K562 (cell line): ENCODE data around the gene PSMD1. TPM values are rescaled to one million over a fixed set of nuclear protein-coding genes. Genes with fewer than 3 reads are reported as not detected.

Experiments used
- ATAC-seq: fragments of 200-7000 bp; cut with Tn5 transposase; 3 replicates; pipeline ENCODE4 v1.9.1; 2020; ENCODE audit warnings: moderate library complexity
- BruUV-seq: library from RNA; stranded (reverse); fragments of 400-500 nt; replicated peaks from 2 replicates; lab custom pipeline; 2021; lab: Mats Ljungman, UMichigan
- CTCF ChIA-PET: fragments of 300-600 bp; formaldehyde crosslinking; extraction: SDS; loops from one replicate; lab custom pipeline; 2021; ENCODE audit warnings: low intra/inter-chr PET ratio; lab: Yijun Ruan, JAX
- POLR2A ChIA-PET: fragments of 300-600, 350-650 bp; sonication (Branson Sonifier 250); formaldehyde crosslinking; extraction: SDS; loops from one replicate; lab custom pipeline; 2021; ENCODE audit warnings: antibody characterized with exemption, inconsistent platforms; lab: Yijun Ruan, JAX
- DNase-seq, 4 experiments: peaks; one replicate each; pipeline versions ENCODE4 v3.0.0 to v3.0.0-alpha.2; 2011 to 2018; ENCODE audit warnings: low spot score in 3 of 4, mixed read lengths in 3 of 4; ENCODE audit errors: extremely low read depth in 1 of 4
- FAIRE-seq: peaks from 2 replicates; lab custom pipeline; 2011; peaks lifted over from hg19 to GRCh38; lab: Jason Lieb, UNC
- H2AFZ ChIP-seq: 2 replicates; pipeline ENCODE4 v1.6.0; 2011; ENCODE audit warnings: low read depth, low read length, control low read depth, inconsistent platforms
- H3K27ac ChIP-seq: fragments of 200-600 bp; 3 replicates; pipeline ENCODE4 v1.8.0; 2011; ENCODE audit warnings: low read depth, mild to moderate bottlenecking, control low read depth, inconsistent platforms, low read length, moderate library complexity, mixed read lengths; ENCODE audit errors: extremely low read depth
- H3K27me3 ChIP-seq, 2 experiments: fragments of 300-600 bp in 1 of 2; 2 replicates in 1 of 2; 3 replicates in 1 of 2; pipeline versions ENCODE4 v1.6.0 to v1.8.0; 2011; ENCODE audit warnings: inconsistent platforms in 2 of 2, low read length in 2 of 2, mild to moderate bottlenecking in 1 of 2, mixed read lengths in 1 of 2, moderate library complexity in 1 of 2; ENCODE audit not compliant: control insufficient read depth in 2 of 2, insufficient read depth in 2 of 2
- H3K36me3 ChIP-seq: fragments of 300-600 bp; 3 replicates; pipeline ENCODE4 v1.8.0; 2011; ENCODE audit warnings: mild to moderate bottlenecking, low read length, inconsistent platforms; ENCODE audit not compliant: control insufficient read depth, insufficient read depth
- H3K4me1 ChIP-seq, 2 experiments: fragments of 200-600 bp in 1 of 2; replicated peaks in 1 of 2; 2 replicates in 1 of 2; 3 replicates in 1 of 2; pipeline versions ENCODE4 v1.5.1 to v1.8.0; 2011; ENCODE audit warnings: inconsistent platforms in 2 of 2, low read length in 2 of 2, mild to moderate bottlenecking in 1 of 2, mixed read lengths in 1 of 2, moderate library complexity in 1 of 2; ENCODE audit not compliant: control insufficient read depth in 2 of 2, insufficient read depth in 2 of 2
- H3K4me2 ChIP-seq: 2 replicates; pipeline ENCODE4 v1.6.1; 2011; ENCODE audit warnings: low read length, control low read depth, inconsistent platforms, mixed read lengths; ENCODE audit not compliant: insufficient read depth
- H3K4me3 ChIP-seq: fragments of 200-600 bp; sonication (generic), shearing (Covaris generic); 2 replicates; pipeline ENCODE4 v1.5.1; 2016; ENCODE audit warnings: control low read depth, inconsistent platforms
- H3K79me2 ChIP-seq: fragments of 200-600 bp; 3 replicates; pipeline ENCODE4 v1.8.0; 2011; ENCODE audit warnings: low read length, inconsistent platforms; ENCODE audit not compliant: control insufficient read depth, insufficient read depth
- H3K9ac ChIP-seq, 2 experiments: 2 replicates each; pipeline versions ENCODE4 v1.6.0 to v1.6.1; 2011; ENCODE audit warnings: low read depth in 2 of 2, low read length in 2 of 2, control low read depth in 1 of 2, inconsistent platforms in 1 of 2, mild to moderate bottlenecking in 1 of 2, mixed read lengths in 1 of 2; ENCODE audit not compliant: insufficient read depth in 1 of 2
- H3K9me1 ChIP-seq: one replicate; pipeline ENCODE4 v1.6.0; 2011; ENCODE audit warnings: inconsistent platforms, mild to moderate bottlenecking, low read length, moderate library complexity; ENCODE audit not compliant: control insufficient read depth, insufficient read depth
- H3K9me3 ChIP-seq: replicated peaks from 2 replicates; pipeline ENCODE4 v1.5.1; 2011; ENCODE audit warnings: low read depth, low read length, inconsistent platforms; ENCODE audit not compliant: control insufficient read depth, insufficient read depth
- H4K20me1 ChIP-seq: replicated peaks from 2 replicates; pipeline ENCODE4 v1.6.1; 2011; ENCODE audit warnings: low read length, inconsistent platforms, mixed read lengths; ENCODE audit not compliant: control insufficient read depth, insufficient read depth
- ATF1 ChIP-seq, 2 experiments: fragments of 450-650 bp in 1 of 2; IDR thresholded peaks; 2 replicates each; pipeline ENCODE4 v1.6.1; 2016; ENCODE audit warnings: missing compliant biosample characterization in 1 of 2, missing genetic modification characterization in 1 of 2
- BACH1 ChIP-seq: fragments of 200-800 bp; sonication (Bioruptor generic); IDR thresholded peaks from 2 replicates; pipeline ENCODE4 v1.6.1; 2016; ENCODE audit warnings: missing genetic modification characterization, missing compliant biosample characterization
- CHD1 ChIP-seq: fragments of 200-600 bp; sonication (generic); IDR thresholded peaks from one replicate; pipeline ENCODE4 v1.6.1; 2012; ENCODE audit warnings: mild to moderate bottlenecking, moderate library complexity, low read length, inconsistent platforms
- HDGF ChIP-seq: fragments of 450-650 bp; IDR thresholded peaks from 2 replicates; pipeline ENCODE4 v1.6.1; 2016
- MAFG ChIP-seq: fragments of 450-650 bp; conservative IDR thresholded peaks from 2 replicates; pipeline ENCODE4 v1.6.1; 2016; ENCODE audit warnings: missing genetic modification characterization, missing compliant biosample characterization
- MIER1 ChIP-seq: fragments of 450-650 bp; IDR thresholded peaks from 2 replicates; pipeline ENCODE4 v1.6.1; 2016; ENCODE audit warnings: antibody characterized with exemption, mild to moderate bottlenecking, low read depth
- MTA3 ChIP-seq: fragments of 450-650 bp; formaldehyde crosslinking; IDR thresholded peaks from 2 replicates; pipeline ENCODE4 v1.6.1; 2017; ENCODE audit warnings: mild to moderate bottlenecking, borderline replicate concordance
- XRCC4 ChIP-seq: IDR thresholded peaks from one replicate; pipeline ENCODE4 v1.6.1; 2011; ENCODE audit not compliant: insufficient read depth, insufficient read length; ENCODE audit errors: extremely low read depth
- ZC3H11A ChIP-seq: IDR thresholded peaks from 2 replicates; pipeline ENCODE4 v1.6.1; 2012; ENCODE audit warnings: low read depth, low read length, improper control_type of control experiment
- ZNF165 ChIP-seq: fragments of 250-450 bp; sonication (Bioruptor Pico); IDR thresholded peaks from 2 replicates; pipeline ENCODE4 v1.4.0; 2020; ENCODE audit warnings: borderline replicate concordance
- WGBS: fragments of 100-300 bp; shearing (Covaris generic); methylation state at CpG from one replicate; pipeline ENCODE4 v1.1.6; 2016; ENCODE audit warnings: low coverage, mixed read lengths; ENCODE audit not compliant: insufficient coverage; ENCODE audit errors: missing lambda C conversion rate; 5-methylcytosine and 5-hydroxymethylcytosine counted together
- in situ Hi-C: fragments of 300-500 bp; cut with MboI; formaldehyde crosslinking; loops from 4 replicates; pipeline ENCODE4 v1.15.0; 2018; ENCODE audit warnings: inconsistent platforms, mixed read lengths
- intact Hi-C: fragments of 100-400 bp; cut with micrococcal nuclease; formaldehyde crosslinking; loops from 2 replicates; pipeline ENCODE4 v1.14.2; 2022
- polyA plus RNA-seq, 8 experiments: library from polyadenylated mRNA; depleted of rRNA in 4 of 8; stranded (reverse) in 5 of 8; unstranded in 3 of 8; fragments of >200 nt; fragmentation: Nextera tagmentation in 2 of 8; fragmentation: Illumina TruSeq in 1 of 8; extraction: Ambion mirVana in 2 of 8; extraction: Trizol in 1 of 8; gene quantifications; 2 replicates each; pipeline versions ENCODE4 v1.2.1 to v1.2.3, GENCODE V29; 2011 to 2014; ENCODE audit warnings: inconsistent platforms in 1 of 8, missing spikeins in 1 of 8
- total RNA-seq, 7 experiments: library from RNA; depleted of rRNA in 6 of 7; stranded (reverse); fragments of >200 nt in 6 of 7; fragmentation: Illumina TruSeq in 2 of 7; extraction: Trizol in 2 of 7; gene quantifications; 2 replicates each; pipeline versions ENCODE4 v1.2.1 to v1.2.3, GENCODE V29; 2011 to 2021; ENCODE audit warnings: low replicate concordance in 1 of 7
- TF ChIP-seq, protein P1 (sequence below): fragments of 250-450 bp; sonication (Bioruptor Pico); IDR thresholded peaks from 2 replicates; pipeline ENCODE4 v1.8.0; 2021; ENCODE audit warnings: mild to moderate bottlenecking, moderate library complexity
- TF ChIP-seq, protein P2 (sequence below): fragments of 450-650 bp; formaldehyde crosslinking; IDR thresholded peaks from 2 replicates; pipeline ENCODE4 v1.4.0; 2022; ENCODE audit warnings: mild to moderate bottlenecking, moderate library complexity
- TF ChIP-seq, protein P3 (sequence below): fragments of 450-650 bp; formaldehyde crosslinking; IDR thresholded peaks from 2 replicates; pipeline ENCODE4 v1.4.0; 2020; ENCODE audit warnings: mild to moderate bottlenecking, moderate library complexity
- TF ChIP-seq, protein P4 (sequence below): fragments of 450-650 bp; IDR thresholded peaks from 2 replicates; pipeline ENCODE4 v1.6.1; 2016; ENCODE audit warnings: mild to moderate bottlenecking
- TF ChIP-seq, protein P5 (sequence below): sonication (generic); formaldehyde crosslinking; IDR thresholded peaks from 2 replicates; pipeline ENCODE4 v1.5.0; 2020; ENCODE audit warnings: missing genetic modification reagents

The PSMD1 gene
- total and polyA plus RNA-seq, 9 of the 15 experiments (the other 6 are each of a cell fraction or from before 2014, with no cell fraction given) = 100 to 257 (median 147) TPM

DNA sequence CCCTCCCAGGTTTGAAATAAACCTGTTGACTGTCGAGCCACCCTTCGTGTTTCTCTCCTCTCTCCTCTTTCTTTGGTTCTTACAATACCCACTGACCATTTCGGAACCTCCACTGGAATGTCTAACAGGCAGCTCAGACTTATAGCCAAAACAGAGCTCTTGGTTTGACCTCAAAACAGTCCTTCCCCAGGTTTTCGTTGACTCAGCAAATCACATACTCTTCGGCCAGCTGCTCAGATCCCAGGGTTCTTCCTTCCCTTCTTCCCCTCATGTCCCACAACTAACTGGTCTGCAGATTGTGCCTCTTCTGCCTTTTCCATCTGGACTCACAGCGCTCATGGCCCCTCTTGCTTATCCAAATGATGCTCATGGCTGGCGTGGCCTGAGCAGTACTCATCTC, 146.4 kb downstream of the PSMD1 start (continued):
- peak; percentile 76 for TF ChIP-seq MAFG (tag)

DNA sequence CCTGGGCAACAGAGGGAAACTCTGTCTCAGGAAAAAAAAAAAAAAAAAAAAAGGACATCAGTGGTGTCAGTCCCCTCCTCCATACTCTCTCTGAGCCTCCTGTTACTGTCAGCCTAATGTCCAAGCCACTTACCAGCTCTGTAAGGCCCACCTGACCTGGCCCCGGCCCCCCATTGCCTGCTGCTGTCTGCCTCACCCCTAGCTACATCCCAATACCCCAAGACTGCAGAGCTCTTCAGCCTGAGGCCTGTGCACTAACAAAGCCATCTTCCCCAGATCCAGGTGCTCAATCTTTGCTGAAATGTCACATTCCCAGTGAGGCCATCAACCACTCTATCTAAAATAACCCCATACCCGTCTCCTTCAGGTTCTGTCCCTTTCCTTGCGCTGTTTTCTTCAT, 147.5 kb downstream of the PSMD1 start:
- ATAC-seq (no peak), DNase-seq (no peak), FAIRE-seq (no peak)
- H4K20me1 ChIP-seq = no peaks in the 10 kb centered on the region
- peaks cover 0 to 4% of the 10 kb centered on the region in 2 experiments; a peak in 1 of 5 replicates for H3K27me3 ChIP-seq
- no TSS peak for BruUV-seq
- no peak overlapping the region for H3K27ac ChIP-seq
- intact Hi-C loops = no loop called here
- H3K36me3 ChIP-seq = no peaks in the 10 kb centered on the region
- ChIA-PET CTCF (no interaction called here), POLR2A (no interaction called here)
- H3K4me1 ChIP-seq = peaks cover 8 to 13% of the 10 kb centered on the region in 2 experiments; a peak in 4 of 5 replicates
- H3K4me2 ChIP-seq = no peak overlapping the region
- H3K9me1 ChIP-seq = no peaks in the 10 kb centered on the region
- in situ Hi-C loops = no loop called here
- 8% methylated on average over 3 of the region's 3 CpGs for WGBS
- no peaks in the 10 kb centered on the region for H3K9me3 ChIP-seq
- no peak overlapping the region for H3K9ac ChIP-seq
- no peaks in the 10 kb centered on the region for H3K79me2 ChIP-seq
- no peak overlapping the region for H2AFZ ChIP-seq
- no peak overlapping the region for H3K4me3 ChIP-seq
- TF ChIP-seq ZNF165 (no peak), ZC3H11A (no peak), MIER1 (no peak), CHD1 (no peak), XRCC4 (no peak), BACH1 (no peak), ATF1 (CRISPR knock-in tag; IDR thresholded peaks at IDR 0.05) (no peak), ATF1 (tag; IDR thresholded peaks at IDR 0.05) (no peak), MTA3 (no peak), HDGF (no peak)
- TF ChIP-seq, protein P1, sequence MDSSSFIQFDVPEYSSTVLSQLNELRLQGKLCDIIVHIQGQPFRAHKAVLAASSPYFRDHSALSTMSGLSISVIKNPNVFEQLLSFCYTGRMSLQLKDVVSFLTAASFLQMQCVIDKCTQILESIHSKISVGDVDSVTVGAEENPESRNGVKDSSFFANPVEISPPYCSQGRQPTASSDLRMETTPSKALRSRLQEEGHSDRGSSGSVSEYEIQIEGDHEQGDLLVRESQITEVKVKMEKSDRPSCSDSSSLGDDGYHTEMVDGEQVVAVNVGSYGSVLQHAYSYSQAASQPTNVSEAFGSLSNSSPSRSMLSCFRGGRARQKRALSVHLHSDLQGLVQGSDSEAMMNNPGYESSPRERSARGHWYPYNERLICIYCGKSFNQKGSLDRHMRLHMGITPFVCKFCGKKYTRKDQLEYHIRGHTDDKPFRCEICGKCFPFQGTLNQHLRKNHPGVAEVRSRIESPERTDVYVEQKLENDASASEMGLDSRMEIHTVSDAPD (CRISPR knock-in tag) = no peak
- TF ChIP-seq, protein P2, sequence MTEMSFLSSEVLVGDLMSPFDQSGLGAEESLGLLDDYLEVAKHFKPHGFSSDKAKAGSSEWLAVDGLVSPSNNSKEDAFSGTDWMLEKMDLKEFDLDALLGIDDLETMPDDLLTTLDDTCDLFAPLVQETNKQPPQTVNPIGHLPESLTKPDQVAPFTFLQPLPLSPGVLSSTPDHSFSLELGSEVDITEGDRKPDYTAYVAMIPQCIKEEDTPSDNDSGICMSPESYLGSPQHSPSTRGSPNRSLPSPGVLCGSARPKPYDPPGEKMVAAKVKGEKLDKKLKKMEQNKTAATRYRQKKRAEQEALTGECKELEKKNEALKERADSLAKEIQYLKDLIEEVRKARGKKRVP = no peak
- TF ChIP-seq, protein P3, sequence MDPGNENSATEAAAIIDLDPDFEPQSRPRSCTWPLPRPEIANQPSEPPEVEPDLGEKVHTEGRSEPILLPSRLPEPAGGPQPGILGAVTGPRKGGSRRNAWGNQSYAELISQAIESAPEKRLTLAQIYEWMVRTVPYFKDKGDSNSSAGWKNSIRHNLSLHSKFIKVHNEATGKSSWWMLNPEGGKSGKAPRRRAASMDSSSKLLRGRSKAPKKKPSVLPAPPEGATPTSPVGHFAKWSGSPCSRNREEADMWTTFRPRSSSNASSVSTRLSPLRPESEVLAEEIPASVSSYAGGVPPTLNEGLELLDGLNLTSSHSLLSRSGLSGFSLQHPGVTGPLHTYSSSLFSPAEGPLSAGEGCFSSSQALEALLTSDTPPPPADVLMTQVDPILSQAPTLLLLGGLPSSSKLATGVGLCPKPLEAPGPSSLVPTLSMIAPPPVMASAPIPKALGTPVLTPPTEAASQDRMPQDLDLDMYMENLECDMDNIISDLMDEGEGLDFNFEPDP = no peak
- TF ChIP-seq, protein P4, sequence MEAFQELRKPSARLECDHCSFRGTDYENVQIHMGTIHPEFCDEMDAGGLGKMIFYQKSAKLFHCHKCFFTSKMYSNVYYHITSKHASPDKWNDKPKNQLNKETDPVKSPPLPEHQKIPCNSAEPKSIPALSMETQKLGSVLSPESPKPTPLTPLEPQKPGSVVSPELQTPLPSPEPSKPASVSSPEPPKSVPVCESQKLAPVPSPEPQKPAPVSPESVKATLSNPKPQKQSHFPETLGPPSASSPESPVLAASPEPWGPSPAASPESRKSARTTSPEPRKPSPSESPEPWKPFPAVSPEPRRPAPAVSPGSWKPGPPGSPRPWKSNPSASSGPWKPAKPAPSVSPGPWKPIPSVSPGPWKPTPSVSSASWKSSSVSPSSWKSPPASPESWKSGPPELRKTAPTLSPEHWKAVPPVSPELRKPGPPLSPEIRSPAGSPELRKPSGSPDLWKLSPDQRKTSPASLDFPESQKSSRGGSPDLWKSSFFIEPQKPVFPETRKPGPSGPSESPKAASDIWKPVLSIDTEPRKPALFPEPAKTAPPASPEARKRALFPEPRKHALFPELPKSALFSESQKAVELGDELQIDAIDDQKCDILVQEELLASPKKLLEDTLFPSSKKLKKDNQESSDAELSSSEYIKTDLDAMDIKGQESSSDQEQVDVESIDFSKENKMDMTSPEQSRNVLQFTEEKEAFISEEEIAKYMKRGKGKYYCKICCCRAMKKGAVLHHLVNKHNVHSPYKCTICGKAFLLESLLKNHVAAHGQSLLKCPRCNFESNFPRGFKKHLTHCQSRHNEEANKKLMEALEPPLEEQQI = no peak
- TF ChIP-seq, protein P5, sequence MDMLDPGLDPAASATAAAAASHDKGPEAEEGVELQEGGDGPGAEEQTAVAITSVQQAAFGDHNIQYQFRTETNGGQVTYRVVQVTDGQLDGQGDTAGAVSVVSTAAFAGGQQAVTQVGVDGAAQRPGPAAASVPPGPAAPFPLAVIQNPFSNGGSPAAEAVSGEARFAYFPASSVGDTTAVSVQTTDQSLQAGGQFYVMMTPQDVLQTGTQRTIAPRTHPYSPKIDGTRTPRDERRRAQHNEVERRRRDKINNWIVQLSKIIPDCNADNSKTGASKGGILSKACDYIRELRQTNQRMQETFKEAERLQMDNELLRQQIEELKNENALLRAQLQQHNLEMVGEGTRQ (CRISPR knock-in tag) = no peak
